Parathyroid adenoma (tissue), 2 donors: ENCODE measurements around the gene XPNPEP1.
A peak's percentile ranks its signal among the peaks of the same experiment; 100 is the strongest.

Experiments used
- H2AFZ ChIP-seq: fragments of 300-600 bp; sonication (generic); one replicate; pipeline ENCODE4 v1.7.0; 2017; ENCODE audit warnings: antibody characterized with exemption, mild to moderate bottlenecking
- H3K27ac ChIP-seq: fragments of 300-600 bp; sonication (generic); one replicate; pipeline ENCODE4 v1.7.0; 2017
- H3K27me3 ChIP-seq: fragments of 300-600 bp; sonication (generic); one replicate; pipeline ENCODE4 v1.7.0; 2017; ENCODE audit warnings: low read length; ENCODE audit not compliant: control insufficient read depth, insufficient read depth
- H3K36me3 ChIP-seq: fragments of 300-600 bp; sonication (generic); one replicate; pipeline ENCODE4 v1.7.0; 2017; ENCODE audit warnings: low read length; ENCODE audit not compliant: control insufficient read depth, insufficient read depth
- H3K4me1 ChIP-seq: fragments of 300-600 bp; sonication (generic); one replicate; pipeline ENCODE4 v1.7.0; 2017; ENCODE audit warnings: control low read depth
- H3K4me2 ChIP-seq: fragments of 300-600 bp; sonication (generic); one replicate; pipeline ENCODE4 v1.7.0; 2017; ENCODE audit warnings: low read length
- H3K4me3 ChIP-seq: fragments of 300-600 bp; sonication (generic); one replicate; pipeline ENCODE4 v1.7.0; 2017; ENCODE audit warnings: low read depth, low read length
- H3K79me2 ChIP-seq: fragments of 300-600 bp; sonication (generic); one replicate; pipeline ENCODE4 v1.7.0; 2017; ENCODE audit warnings: control low read depth
- H3K9ac ChIP-seq: fragments of 300-600 bp; sonication (generic); one replicate; pipeline ENCODE4 v1.7.0; 2017; ENCODE audit warnings: mild to moderate bottlenecking
- H3K9me3 ChIP-seq: fragments of 300-600 bp; sonication (generic); one replicate; pipeline ENCODE4 v1.7.0; 2017; ENCODE audit warnings: low read length; ENCODE audit not compliant: control insufficient read depth
- CTCF ChIP-seq: fragments of 300-600 bp; sonication (generic); IDR thresholded peaks from one replicate; pipeline ENCODE4 v1.7.0; 2017; ENCODE audit warnings: antibody characterized with exemption, mild to moderate bottlenecking
- donor health status: primary hyperparathyroidism.

Gene XPNPEP1

GRCh38 chr10:109926825-109927224 is 3.5 kb upstream of the XPNPEP1 start:
- no peak overlapping the region for H3K4me3 ChIP-seq
- peaks cover 4% of the 10 kb centered on the region for H3K79me2 ChIP-seq
- peaks cover 12% of the 10 kb centered on the region for H3K4me1 ChIP-seq
- H3K27me3 ChIP-seq, result no peaks in the 10 kb centered on the region
- TF ChIP-seq CTCF, result no peak
- H3K9ac ChIP-seq, result no peak overlapping the region
- H2AFZ ChIP-seq, result no peak overlapping the region
- no peak overlapping the region for H3K27ac ChIP-seq
- H3K9me3 ChIP-seq, result no peaks in the 10 kb centered on the region
- no peaks in the 10 kb centered on the region for H3K36me3 ChIP-seq
- H3K4me2 ChIP-seq, result no peak overlapping the region

- H3K36me3 ChIP-seq, result no peaks in the 10 kb centered on the region
- no peak overlapping the region for H3K27ac ChIP-seq
- H3K4me3 ChIP-seq, result no peak overlapping the region
- TF ChIP-seq CTCF, result no peak
- H3K9me3 ChIP-seq, result no peaks in the 10 kb centered on the region
- H3K4me1 ChIP-seq, result peaks cover 12% of the 10 kb centered on the region
- H3K27me3 ChIP-seq, result no peaks in the 10 kb centered on the region
- H3K9ac ChIP-seq, result no peak overlapping the region
- no peak overlapping the region for H2AFZ ChIP-seq
- no peak overlapping the region for H3K4me2 ChIP-seq
- H3K79me2 ChIP-seq, result peaks cover 4% of the 10 kb centered on the region
Measured at GRCh38 chr10:109926061-109926745, 2.9 kb upstream of the XPNPEP1 start.

GRCh38 chr10:109924967-109925620 is 1.8 kb upstream of the XPNPEP1 start:
- Histone ChIP-seq H3K79me2 (peaks cover 4% of the 10 kb centered on the region), H2AFZ (peak overlapping the region; percentile 28), H3K9me3 (no peaks in the 10 kb centered on the region), H3K36me3 (no peaks in the 10 kb centered on the region), H3K4me2 (no peak overlapping the region), H3K27me3 (no peaks in the 10 kb centered on the region), H3K27ac (no peak overlapping the region), H3K4me1 (peaks cover 12% of the 10 kb centered on the region), H3K9ac (no peak overlapping the region), H3K4me3 (no peak overlapping the region)
- TF ChIP-seq CTCF, result no peak

GRCh38 chr10:109924087-109924486 is 776 bp upstream of the XPNPEP1 start:
- peak overlapping the region; percentile 52 for H3K4me3 ChIP-seq
- H2AFZ ChIP-seq, result peak overlapping the region; percentile 89
- peak overlapping the region; percentile 63 for H3K4me2 ChIP-seq
- peaks cover 4% of the 10 kb centered on the region for H3K79me2 ChIP-seq
- peaks cover 12% of the 10 kb centered on the region for H3K4me1 ChIP-seq
- no peak for TF ChIP-seq CTCF
- H3K36me3 ChIP-seq, result no peaks in the 10 kb centered on the region
- no peaks in the 10 kb centered on the region for H3K27me3 ChIP-seq
- H3K27ac ChIP-seq, result peak overlapping the region; percentile 54
- no peak overlapping the region for H3K9ac ChIP-seq
- H3K9me3 ChIP-seq, result no peaks in the 10 kb centered on the region
